ENCODE data around the gene HOPX. TPM values are rescaled to one million over a fixed set of nuclear protein-coding genes. Genes with fewer than 3 reads are reported as not detected.
"Not testable (repeated sequence)": the region's sequence is repeated elsewhere in the genome, so short reads cannot be mapped to it uniquely, and the experiment has no call there.

The HOPX gene
- total RNA-seq = 1 to 10 TPM; 1.5 to 5.7 TPM

GRCh38 chr4:56681158-56681852 is at the start of gene HOPX:
Gene HOPX (minus strand): TSS chr4:56681296. CDS start chr4:56657816, 23,480 bp downstream.
- no peaks in the 10 kb centered on the region for H3K9me3 ChIP-seq

GRCh38 chr4:56730097-56730496 is 49.0 kb upstream of the HOPX start:
- Histone ChIP-seq H3K27me3 (no peaks in the 10 kb centered on the region), H3K9me3 (no peaks in the 10 kb centered on the region), H3K36me3 (no peaks in the 10 kb centered on the region), H3K4me3 (no peak overlapping the region), H3K4me1 (no peaks in the 10 kb centered on the region), H3K27ac (no peak overlapping the region), H3K9ac (ENCODE audit: low read depth in 2 of 2, low read length in 2 of 2) (no peak overlapping the region)
- TF ChIP-seq CTCF (IDR thresholded peaks at IDR 0.05) = no peak
- DNase-seq = no peak
- intact Hi-C loops (cut with DNase I) = no loop called here

More at GRCh38 chr4:56681158-56681852, at the start of gene HOPX:
- intact Hi-C loops (cut with DNase I) = no loop called here
- Histone ChIP-seq H3K9ac (ENCODE audit: low read depth in 2 of 2, low read length in 2 of 2) (no peak within 1 kb of the TSS), H3K36me3 (no peaks in the 10 kb centered on the region), H3K27ac (no peak within 1 kb of the TSS), H3K4me1 (no peaks in the 10 kb centered on the region), H3K4me3 (no peak within 1 kb of the TSS), H3K27me3 (peaks cover 3% of the 10 kb centered on the region)
- no peak for TF ChIP-seq CTCF (IDR thresholded peaks at IDR 0.05)
- no peak for DNase-seq

GRCh38 chr4:56728512-56728911 is 47.4 kb upstream of the HOPX start:
- Histone ChIP-seq H3K4me1 (no peaks in the 10 kb centered on the region), H3K9ac (ENCODE audit: low read depth in 2 of 2, low read length in 2 of 2) (no peak overlapping the region), H3K27me3 (no peaks in the 10 kb centered on the region), H3K36me3 (no peaks in the 10 kb centered on the region), H3K9me3 (no peaks in the 10 kb centered on the region), H3K4me3 (no peak overlapping the region), H3K27ac (no peak overlapping the region)
- no peak for TF ChIP-seq CTCF (IDR thresholded peaks at IDR 0.05)
- intact Hi-C loops (cut with DNase I) = no loop called here
- peak; percentile 87 for DNase-seq

- DNase-seq = no peak
- Histone ChIP-seq H3K27me3 (no peaks in the 10 kb centered on the region), H3K9me3 (no peaks in the 10 kb centered on the region), H3K27ac (no peak overlapping the region), H3K36me3 (no peaks in the 10 kb centered on the region), H3K9ac (ENCODE audit: low read depth in 2 of 2, low read length in 2 of 2) (no peak overlapping the region), H3K4me3 (no peak overlapping the region), H3K4me1 (no peaks in the 10 kb centered on the region)
- intact Hi-C loops (cut with DNase I) = no loop called here
- TF ChIP-seq CTCF (IDR thresholded peaks at IDR 0.05) = no peak
These were observed 46.1 kb upstream of the HOPX start for GRCh38 chr4:56727150-56727549.

GRCh38 chr4:56726593-56726992 is 45.5 kb upstream of the HOPX start:
- H3K27me3 ChIP-seq; H3K9me3 ChIP-seq; H3K27ac ChIP-seq; H3K36me3 ChIP-seq; intact Hi-C loops (cut with DNase I); H3K4me3 ChIP-seq; H3K4me1 ChIP-seq; H3K9ac ChIP-seq (ENCODE audit: low read depth in 2 of 2, low read length in 2 of 2); DNase-seq: not testable (repeated sequence)

- Histone ChIP-seq H3K36me3 (no peaks in the 10 kb centered on the region), H3K9ac (ENCODE audit: low read depth in 2 of 2, low read length in 2 of 2) (no peak overlapping the region), H3K27ac (no peak overlapping the region), H3K4me3 (no peak overlapping the region), H3K4me1 (no peaks in the 10 kb centered on the region), H3K27me3 (no peaks in the 10 kb centered on the region), H3K9me3 (no peaks in the 10 kb centered on the region)
- TF ChIP-seq CTCF (IDR thresholded peaks at IDR 0.05) = no peak
- DNase-seq = no peak
- intact Hi-C loops (cut with DNase I) = no loop called here
These were observed 42.6 kb upstream of the HOPX start for GRCh38 chr4:56723659-56724230.

All from colonic mucosa (tissue), 4 donors.